ENCODE data around the gene CFAP46.

The CFAP46 gene

DNA sequence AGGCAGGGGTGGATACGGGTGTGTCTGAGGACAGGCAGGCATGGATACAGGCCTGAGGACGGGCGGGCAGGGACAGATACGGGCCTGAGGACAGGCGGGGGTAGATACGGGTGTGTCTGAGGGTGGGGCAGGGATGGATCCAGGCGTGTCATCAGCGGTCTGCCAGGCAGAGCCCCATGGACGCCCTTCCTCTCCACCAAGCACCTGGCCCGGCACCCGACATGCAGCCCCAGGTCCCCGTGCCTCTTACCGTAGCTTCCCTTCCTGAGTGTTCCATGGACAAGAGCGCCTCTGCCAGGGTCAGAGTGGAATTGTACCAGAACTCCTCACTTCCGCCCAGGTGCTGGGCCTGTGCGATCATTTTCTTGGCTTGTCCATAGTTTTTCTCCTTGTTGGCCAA, 81.8 kb downstream of the CFAP46 start:
- no peaks in the 10 kb centered on the region for H3K9me3 ChIP-seq (ENCODE audit: control insufficient read depth, insufficient read depth, low read length)
- H3K36me3 ChIP-seq (ENCODE audit: control insufficient read depth, insufficient read depth, low read length) = no peaks in the 10 kb centered on the region
- H3K4me3 ChIP-seq (ENCODE audit: low read depth, low read length) = no peak overlapping the region
- H3K4me1 ChIP-seq (ENCODE audit: control insufficient read depth, insufficient read depth, low read length) = no peaks in the 10 kb centered on the region; the same call in 1 of the 2 replicates
- H3K27me3 ChIP-seq (ENCODE audit: control insufficient read depth, insufficient read depth, low read length) = no peaks in the 10 kb centered on the region
- no peak overlapping the region for H3K9ac ChIP-seq (ENCODE audit: low read depth, low read length)
- no peak overlapping the region for H3K27ac ChIP-seq (ENCODE audit: low read depth, low read length)

DNA sequence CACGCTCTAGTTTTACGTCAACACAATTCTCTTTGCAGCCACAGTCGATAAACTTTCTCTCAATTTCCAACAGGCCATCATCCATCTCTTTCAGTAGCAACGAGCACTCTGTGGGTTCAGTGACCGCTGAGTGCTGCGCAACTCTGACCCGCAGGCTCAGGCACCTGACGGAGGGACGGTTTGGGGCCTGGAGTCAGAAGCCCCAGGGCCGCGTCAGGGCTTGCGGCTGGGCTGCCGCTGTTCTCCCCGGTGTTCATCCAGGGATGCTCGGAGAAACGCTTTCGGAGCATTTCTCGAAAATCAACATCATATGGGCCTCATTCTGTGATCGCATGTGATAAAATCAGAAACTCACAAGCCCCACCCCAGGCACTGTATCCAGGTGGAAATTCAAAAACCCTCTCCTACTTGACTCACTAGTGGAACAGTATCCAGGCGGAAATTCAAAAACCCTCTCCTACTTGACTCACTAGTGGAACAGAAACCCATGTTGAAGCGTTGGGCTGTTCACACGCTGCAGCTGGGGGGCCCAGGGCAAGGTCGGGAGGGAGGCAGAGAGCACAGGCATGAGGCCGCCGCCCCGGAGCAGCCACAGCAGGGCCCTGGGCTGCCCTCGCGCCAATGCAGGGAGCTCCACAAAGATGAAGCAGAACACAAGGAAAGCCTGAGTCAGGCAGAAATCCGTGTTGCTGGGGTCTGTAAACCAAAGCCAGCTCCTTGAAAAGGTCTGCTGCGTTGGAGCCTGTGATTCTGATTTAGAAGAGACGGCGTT, 83.1 kb downstream of the CFAP46 start:
- no peaks in the 10 kb centered on the region; the same call in 1 of the 2 replicates for H3K4me1 ChIP-seq (ENCODE audit: control insufficient read depth, insufficient read depth, low read length)
- H3K27ac ChIP-seq (ENCODE audit: low read depth, low read length) = no peak overlapping the region
- H3K27me3 ChIP-seq (ENCODE audit: control insufficient read depth, insufficient read depth, low read length) = no peaks in the 10 kb centered on the region
- no peaks in the 10 kb centered on the region for H3K9me3 ChIP-seq (ENCODE audit: control insufficient read depth, insufficient read depth, low read length)
- H3K4me3 ChIP-seq (ENCODE audit: low read depth, low read length) = no peak overlapping the region
- no peaks in the 10 kb centered on the region for H3K36me3 ChIP-seq (ENCODE audit: control insufficient read depth, insufficient read depth, low read length)
- no peak overlapping the region for H3K9ac ChIP-seq (ENCODE audit: low read depth, low read length)

- Histone ChIP-seq H3K9me3 (ENCODE audit: control insufficient read depth, insufficient read depth, low read length) (no peaks in the 10 kb centered on the region), H3K27ac (ENCODE audit: low read depth, low read length) (no peak overlapping the region), H3K4me3 (ENCODE audit: low read depth, low read length) (no peak overlapping the region), H3K36me3 (ENCODE audit: control insufficient read depth, insufficient read depth, low read length) (no peaks in the 10 kb centered on the region), H3K27me3 (ENCODE audit: control insufficient read depth, insufficient read depth, low read length) (no peaks in the 10 kb centered on the region), H3K9ac (ENCODE audit: low read depth, low read length) (no peak overlapping the region), H3K4me1 (ENCODE audit: control insufficient read depth, insufficient read depth, low read length) (no peaks in the 10 kb centered on the region; the same call in 1 of the 2 replicates)
Observed at GRCh38 chr10:132858121-132859081, 84.0 kb downstream of the CFAP46 start.

GRCh38 chr10:132856869-132857524, 85.4 kb downstream of the CFAP46 start:
- Histone ChIP-seq H3K36me3 (ENCODE audit: control insufficient read depth, insufficient read depth, low read length) (no peaks in the 10 kb centered on the region), H3K27me3 (ENCODE audit: control insufficient read depth, insufficient read depth, low read length) (no peaks in the 10 kb centered on the region), H3K9ac (ENCODE audit: low read depth, low read length) (no peak overlapping the region), H3K4me1 (ENCODE audit: control insufficient read depth, insufficient read depth, low read length) (no peaks in the 10 kb centered on the region), H3K9me3 (ENCODE audit: control insufficient read depth, insufficient read depth, low read length) (no peaks in the 10 kb centered on the region), H3K4me3 (ENCODE audit: low read depth, low read length) (no peak overlapping the region), H3K27ac (ENCODE audit: low read depth, low read length) (no peak overlapping the region)

DNA sequence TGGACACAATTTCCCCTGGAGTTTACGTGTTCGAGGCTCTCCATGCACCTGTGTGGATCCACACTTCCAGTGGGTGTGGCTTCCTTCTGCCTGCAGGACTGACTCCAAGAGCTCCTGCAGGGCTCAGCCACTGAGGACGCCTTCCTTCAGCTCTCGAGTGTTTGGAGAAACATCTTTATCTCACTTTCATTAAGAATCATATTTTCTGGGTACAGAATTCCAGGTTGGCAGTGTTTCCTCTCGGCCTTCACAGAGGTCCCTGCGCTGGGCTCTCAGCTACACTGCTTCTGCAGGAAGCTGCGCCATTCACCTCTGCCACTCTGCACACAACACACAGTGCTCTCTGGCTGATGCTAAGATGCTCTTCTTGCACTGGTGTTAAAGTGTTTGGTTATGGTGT, 86.5 kb downstream of the CFAP46 start:
- H3K4me3 ChIP-seq (ENCODE audit: low read depth, low read length) = no peak overlapping the region
- H3K27me3 ChIP-seq (ENCODE audit: control insufficient read depth, insufficient read depth, low read length) = no peaks in the 10 kb centered on the region
- H3K4me1 ChIP-seq (ENCODE audit: control insufficient read depth, insufficient read depth, low read length) = no peaks in the 10 kb centered on the region
- no peaks in the 10 kb centered on the region for H3K36me3 ChIP-seq (ENCODE audit: control insufficient read depth, insufficient read depth, low read length)
- H3K27ac ChIP-seq (ENCODE audit: low read depth, low read length) = no peak overlapping the region
- no peak overlapping the region for H3K9ac ChIP-seq (ENCODE audit: low read depth, low read length)
- no peaks in the 10 kb centered on the region for H3K9me3 ChIP-seq (ENCODE audit: control insufficient read depth, insufficient read depth, low read length)

DNA sequence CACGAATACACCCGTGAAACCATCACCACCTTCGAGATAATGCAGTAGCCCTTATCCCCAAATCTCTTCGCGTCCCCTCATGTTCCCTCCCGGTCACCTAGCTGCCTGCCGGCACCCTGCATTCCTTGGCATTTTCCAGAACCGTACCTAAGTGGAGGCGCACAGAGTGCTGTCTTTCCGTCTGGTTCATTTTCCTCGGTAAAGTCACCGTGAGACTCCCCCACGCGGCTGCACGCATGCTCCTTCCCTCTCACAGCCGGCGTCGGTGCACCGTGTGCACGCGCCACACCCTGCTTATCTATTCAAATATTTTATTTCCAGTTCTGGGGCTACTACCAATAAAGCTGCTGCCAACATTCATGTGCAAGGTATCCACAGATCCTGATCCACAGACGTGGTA, 90.9 kb downstream of the CFAP46 start:
- Histone ChIP-seq H3K27ac (ENCODE audit: low read depth, low read length) (no peak overlapping the region), H3K27me3 (ENCODE audit: control insufficient read depth, insufficient read depth, low read length) (no peaks in the 10 kb centered on the region)

DNA sequence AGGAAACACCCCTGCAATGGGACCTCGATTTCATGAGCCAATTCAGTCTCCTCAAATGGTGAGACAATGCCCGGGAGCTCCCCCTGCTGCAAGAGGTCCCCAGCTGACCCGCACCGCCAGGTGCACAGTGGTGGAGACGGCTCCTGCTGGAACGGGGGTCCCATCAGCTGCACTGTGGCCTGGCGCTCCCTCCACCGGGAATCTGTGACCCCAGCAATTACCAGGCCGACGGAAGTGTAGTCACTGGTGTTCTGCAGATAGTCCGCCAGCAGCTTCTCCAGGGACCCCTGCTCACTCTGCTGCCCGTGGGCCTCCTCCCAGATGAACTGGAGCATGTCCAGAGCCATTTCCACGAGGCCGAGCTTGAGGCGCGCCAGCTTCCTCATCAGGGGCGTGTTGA, 91.5 kb downstream of the CFAP46 start:
- no peak overlapping the region for H3K27ac ChIP-seq (ENCODE audit: low read depth, low read length)
- H3K27me3 ChIP-seq (ENCODE audit: control insufficient read depth, insufficient read depth, low read length) = no peaks in the 10 kb centered on the region
- no peaks in the 10 kb centered on the region for H3K9me3 ChIP-seq (ENCODE audit: control insufficient read depth, insufficient read depth, low read length)
- no peaks in the 10 kb centered on the region for H3K36me3 ChIP-seq (ENCODE audit: control insufficient read depth, insufficient read depth, low read length)
- no peak overlapping the region for H3K9ac ChIP-seq (ENCODE audit: low read depth, low read length)
- no peaks in the 10 kb centered on the region for H3K4me1 ChIP-seq (ENCODE audit: control insufficient read depth, insufficient read depth, low read length)
- no peak overlapping the region for H3K4me3 ChIP-seq (ENCODE audit: low read depth, low read length)

More for the DNA sequence above, 90.9 kb downstream of the CFAP46 start:
- no peaks in the 10 kb centered on the region for H3K9me3 ChIP-seq (ENCODE audit: control insufficient read depth, insufficient read depth, low read length)
- H3K4me1 ChIP-seq (ENCODE audit: control insufficient read depth, insufficient read depth, low read length) = no peaks in the 10 kb centered on the region
- no peaks in the 10 kb centered on the region for H3K36me3 ChIP-seq (ENCODE audit: control insufficient read depth, insufficient read depth, low read length)
- no peak overlapping the region for H3K4me3 ChIP-seq (ENCODE audit: low read depth, low read length)
- no peak overlapping the region for H3K9ac ChIP-seq (ENCODE audit: low read depth, low read length)

GRCh38 chr10:132850246-132850645, 92.1 kb downstream of the CFAP46 start:
- no peak overlapping the region for H3K4me3 ChIP-seq (ENCODE audit: low read depth, low read length)
- no peak overlapping the region for H3K27ac ChIP-seq (ENCODE audit: low read depth, low read length)
- no peaks in the 10 kb centered on the region for H3K36me3 ChIP-seq (ENCODE audit: control insufficient read depth, insufficient read depth, low read length)
- H3K27me3 ChIP-seq (ENCODE audit: control insufficient read depth, insufficient read depth, low read length) = no peaks in the 10 kb centered on the region
- no peaks in the 10 kb centered on the region for H3K4me1 ChIP-seq (ENCODE audit: control insufficient read depth, insufficient read depth, low read length)
- H3K9me3 ChIP-seq (ENCODE audit: control insufficient read depth, insufficient read depth, low read length) = no peaks in the 10 kb centered on the region
- H3K9ac ChIP-seq (ENCODE audit: low read depth, low read length) = no peak overlapping the region

- Histone ChIP-seq H3K4me1 (ENCODE audit: control insufficient read depth, insufficient read depth, low read length) (no peaks in the 10 kb centered on the region), H3K9me3 (ENCODE audit: control insufficient read depth, insufficient read depth, low read length) (no peaks in the 10 kb centered on the region), H3K4me3 (ENCODE audit: low read depth, low read length) (no peak overlapping the region), H3K27ac (ENCODE audit: low read depth, low read length) (no peak overlapping the region), H3K9ac (ENCODE audit: low read depth, low read length) (no peak overlapping the region), H3K36me3 (ENCODE audit: control insufficient read depth, insufficient read depth, low read length) (no peaks in the 10 kb centered on the region), H3K27me3 (ENCODE audit: control insufficient read depth, insufficient read depth, low read length) (no peaks in the 10 kb centered on the region)
Observed at GRCh38 chr10:132849546-132850031, 92.8 kb downstream of the CFAP46 start.

GRCh38 chr10:132848951-132849545, 93.3 kb downstream of the CFAP46 start:
- Histone ChIP-seq H3K9me3 (ENCODE audit: control insufficient read depth, insufficient read depth, low read length) (no peaks in the 10 kb centered on the region; the same call in 1 of the 2 replicates), H3K36me3 (ENCODE audit: control insufficient read depth, insufficient read depth, low read length) (no peaks in the 10 kb centered on the region), H3K9ac (ENCODE audit: low read depth, low read length) (no peak overlapping the region), H3K27me3 (ENCODE audit: control insufficient read depth, insufficient read depth, low read length) (no peaks in the 10 kb centered on the region), H3K4me3 (ENCODE audit: low read depth, low read length) (no peak overlapping the region), H3K4me1 (ENCODE audit: control insufficient read depth, insufficient read depth, low read length) (no peaks in the 10 kb centered on the region), H3K27ac (ENCODE audit: low read depth, low read length) (no peak overlapping the region)
